Psoas muscle (tissue), 8 donors: ENCODE results near the gene ETNK1. TPM values are rescaled to one million over a fixed set of nuclear protein-coding genes. Genes with fewer than 3 reads are reported as not detected.
A peak's percentile ranks its signal among the peaks of the same experiment; 100 is the strongest.
"Not testable (repeated sequence)": the region's sequence is repeated elsewhere in the genome, so short reads cannot be mapped to it uniquely, and the experiment has no call there.

ENCODE experiments used
- ATAC-seq, 4 donors: fragments of 200-7000 bp; cut with Tn5 transposase; one replicate each; pipeline ENCODE4 v1.9.1; 2020; ENCODE audit warnings: moderate library complexity in 3 of 4, mild to moderate bottlenecking in 2 of 4
- DNase-seq, 2 donors: peaks; one replicate each; pipeline ENCODE4 v3.0.0-alpha.2; 2020
- H3K27ac ChIP-seq: fragments of 200-600 bp; one replicate; pipeline ENCODE4 v1.8.0; 2022
- H3K27me3 ChIP-seq, 3 donors: fragments of 200-600 bp in 1 of 3; one replicate each; pipeline versions ENCODE4 v1.6.1 to v1.8.0; 2013 to 2022; ENCODE audit warnings: low read length in 2 of 3, mild to moderate bottlenecking in 2 of 3, moderate library complexity in 1 of 3; ENCODE audit not compliant: insufficient read depth in 3 of 3
- H3K36me3 ChIP-seq, 2 donors: fragments of 200-600 bp in 1 of 2; one replicate each; pipeline versions ENCODE4 v1.6.1 to v1.8.0; 2013 to 2022; ENCODE audit warnings: low read depth in 1 of 2, mild to moderate bottlenecking in 1 of 2, moderate library complexity in 1 of 2; ENCODE audit not compliant: insufficient read depth in 1 of 2
- H3K4me1 ChIP-seq: fragments of 200-600 bp; one replicate; pipeline ENCODE4 v1.8.0; 2022
- H3K4me3 ChIP-seq: fragments of 200-600 bp; one replicate; pipeline ENCODE4 v1.8.0; 2022; ENCODE audit warnings: mild to moderate bottlenecking
- H3K9me3 ChIP-seq: fragments of 200-600 bp; one replicate; pipeline ENCODE4 v1.8.0; 2022
- WGBS, 3 donors: extraction: QIAGEN DNeasy Blood & Tissue Kit; methylation state at CpG; one replicate each; pipeline versions ENCODE4 v1.1.6 to v1.1.7; 2013; 5-methylcytosine and 5-hydroxymethylcytosine counted together
- intact Hi-C, 2 donors: fragments of 100-400 bp; cut with DNase I; formaldehyde crosslinking; loops; one replicate each; pipeline versions ENCODE4 v1.11.0 to v1.14.2; 2022
- polyA plus RNA-seq, 3 donors: library from polyadenylated mRNA; stranded (reverse); fragments of 200-250 nt; gene quantifications; one replicate each; pipeline ENCODE4 v1.2.3, GENCODE V29; 2013
- total RNA-seq, 4 donors: library from RNA; stranded (reverse); fragmentation: NEBNext Ultra II Directional in 2 of 4; extraction: Animal tissue kit (Norgen Biotek cat#: 25700) in 2 of 4; gene quantifications; one replicate each; pipeline versions ENCODE4 v1.2.1 to v1.2.4, GENCODE V29; 2021 to 2023
- TF ChIP-seq, protein P1 (sequence below): fragments of 200-600 bp; IDR thresholded peaks from one replicate; pipeline ENCODE4 v1.8.0; 2022; ENCODE audit warnings: antibody characterized with exemption
- donor health status: healthy with polysubstance abuse.
- donor health status: DM: no; HTN: no; CAD: no; lungs with moderate emphysema.
- donor health status: Bipolar disorder and iron deficiency.
- donor health status: healthy.
- donor health status: DM: yes; HTN: yes; CAD: no.
- donor health status: DM: no; HTN: no; CAD: no.
- donor health status: DM: no; HTN: no; CAD: no.
- donor health status: DM: yes; HTN: yes; CAD: no.

Gene ETNK1
- total and polyA plus RNA-seq, 7 donors: 2.6 to 13.2 (median 8.7) TPM

GRCh38 chr12:22692964-22693555 lies 68.1 kb downstream of the ETNK1 start:
- Histone ChIP-seq H3K4me3 (no peak overlapping the region), H3K4me1 (no peaks in the 10 kb centered on the region), H3K27me3 (no peaks in the 10 kb centered on the region), H3K27ac (no peak overlapping the region), H3K9me3 (no peaks in the 10 kb centered on the region), H3K36me3 (no peaks in the 10 kb centered on the region)
- intact Hi-C loops: no loop called here
- 92 to 97% (median 95%) methylated on average over 36 to 38 of the region's 38 CpGs for WGBS, 3 donors
- ATAC-seq (peak; percentile 23 to 51 (median 28)), DNase-seq (peak in 1 of 2 donors; percentile 52)
- TF ChIP-seq, protein P1, sequence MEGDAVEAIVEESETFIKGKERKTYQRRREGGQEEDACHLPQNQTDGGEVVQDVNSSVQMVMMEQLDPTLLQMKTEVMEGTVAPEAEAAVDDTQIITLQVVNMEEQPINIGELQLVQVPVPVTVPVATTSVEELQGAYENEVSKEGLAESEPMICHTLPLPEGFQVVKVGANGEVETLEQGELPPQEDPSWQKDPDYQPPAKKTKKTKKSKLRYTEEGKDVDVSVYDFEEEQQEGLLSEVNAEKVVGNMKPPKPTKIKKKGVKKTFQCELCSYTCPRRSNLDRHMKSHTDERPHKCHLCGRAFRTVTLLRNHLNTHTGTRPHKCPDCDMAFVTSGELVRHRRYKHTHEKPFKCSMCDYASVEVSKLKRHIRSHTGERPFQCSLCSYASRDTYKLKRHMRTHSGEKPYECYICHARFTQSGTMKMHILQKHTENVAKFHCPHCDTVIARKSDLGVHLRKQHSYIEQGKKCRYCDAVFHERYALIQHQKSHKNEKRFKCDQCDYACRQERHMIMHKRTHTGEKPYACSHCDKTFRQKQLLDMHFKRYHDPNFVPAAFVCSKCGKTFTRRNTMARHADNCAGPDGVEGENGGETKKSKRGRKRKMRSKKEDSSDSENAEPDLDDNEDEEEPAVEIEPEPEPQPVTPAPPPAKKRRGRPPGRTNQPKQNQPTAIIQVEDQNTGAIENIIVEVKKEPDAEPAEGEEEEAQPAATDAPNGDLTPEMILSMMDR: no peak

DNA sequence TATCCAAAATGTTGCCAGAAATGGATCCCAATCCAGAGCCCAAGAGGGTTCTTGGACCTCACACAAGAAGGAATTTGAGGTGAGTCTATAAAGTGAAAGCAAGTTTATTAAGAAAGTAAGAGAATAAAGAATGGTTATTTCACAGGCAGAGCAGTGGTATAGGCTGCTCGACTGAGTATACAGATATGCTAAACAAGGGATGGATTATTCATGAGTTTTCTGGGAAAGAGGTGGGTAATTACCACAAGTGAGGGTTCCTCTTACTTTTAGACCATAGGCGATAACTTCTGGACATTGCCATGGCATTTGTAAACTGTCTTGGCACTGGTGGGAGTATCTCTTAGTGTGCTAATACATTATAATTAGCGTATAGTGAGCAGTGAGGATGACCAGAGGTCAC lies 73.6 kb downstream of the ETNK1 start:
- H3K27me3 ChIP-seq: no peaks in the 10 kb centered on the region
- H3K4me1 ChIP-seq: no peaks in the 10 kb centered on the region
- intact Hi-C loops: no loop called here
- H3K9me3 ChIP-seq: no peaks in the 10 kb centered on the region
- TF ChIP-seq, protein P1: no peak
- ATAC-seq: no peak
- no peak overlapping the region for H3K27ac ChIP-seq
- H3K4me3 ChIP-seq: no peak overlapping the region
- 88 to 91% (median 90%) methylated on average over 3 of the region's 3 CpGs for WGBS, 3 donors
- no peaks in the 10 kb centered on the region for H3K36me3 ChIP-seq
- no peak for DNase-seq

DNA sequence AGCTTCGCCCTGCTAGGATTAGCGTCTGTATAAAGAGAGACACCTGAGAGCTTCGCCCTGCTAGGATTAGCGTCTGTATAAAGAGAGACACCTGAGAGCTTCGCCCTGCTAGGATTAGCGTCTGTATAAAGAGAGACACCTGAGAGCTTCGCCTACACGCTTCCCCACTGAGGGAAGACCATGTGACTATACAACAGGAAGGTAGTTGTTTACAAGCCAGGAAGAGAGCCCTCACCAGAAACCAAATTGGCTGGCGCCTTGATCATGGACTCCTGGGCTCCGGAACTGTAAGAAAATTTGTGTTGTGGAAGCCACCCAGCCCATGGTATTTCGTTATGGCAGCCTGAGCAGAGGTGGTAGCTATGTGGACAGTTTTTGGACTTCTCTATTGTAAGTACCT lies 74.7 kb downstream of the ETNK1 start:
- WGBS, 3 donors: 72 to 85% (median 82%) methylated on average over 8 to 10 of the region's 11 CpGs
- H3K4me3 ChIP-seq, H3K27me3 ChIP-seq, DNase-seq, H3K9me3 ChIP-seq, intact Hi-C loops, ATAC-seq, H3K4me1 ChIP-seq, H3K27ac ChIP-seq, H3K36me3 ChIP-seq: not testable (repeated sequence)

GRCh38 chr12:22700106-22700505 lies 75.1 kb downstream of the ETNK1 start:
- Histone ChIP-seq H3K36me3 (no peaks in the 10 kb centered on the region), H3K4me1 (no peaks in the 10 kb centered on the region), H3K27ac (no peak overlapping the region), H3K27me3 (no peaks in the 10 kb centered on the region), H3K4me3 (no peak overlapping the region), H3K9me3 (no peaks in the 10 kb centered on the region)
- intact Hi-C loops: no loop called here
- ATAC-seq: no peak
- DNase-seq: no peak
- WGBS, 3 donors: 64 to 85% (median 75%) methylated on average over 1 of the region's 1 CpG
- TF ChIP-seq, protein P1: no peak

GRCh38 chr12:22701216-22701809 lies 76.3 kb downstream of the ETNK1 start:
- intact Hi-C loops, H3K4me3 ChIP-seq, DNase-seq, H3K9me3 ChIP-seq, H3K36me3 ChIP-seq, ATAC-seq, H3K4me1 ChIP-seq, H3K27me3 ChIP-seq, H3K27ac ChIP-seq: not testable (repeated sequence)
- 74 to 78% (median 77%) methylated on average over 2 to 3 of the region's 7 CpGs for WGBS, 3 donors
